GM12865 (cell line): ENCODE data around the gene CCT8L2.
"Not testable (repeated sequence)": the region's sequence is repeated elsewhere in the genome, so short reads cannot be mapped to it uniquely, and the experiment has no call there.

ENCODE experiments used
- DNase-seq: peaks from one replicate; pipeline ENCODE4 v3.0.0; 2010; ENCODE audit warnings: low read depth
- H3K4me3 ChIP-seq: 2 replicates; pipeline ENCODE4 v1.5.1; 2011; ENCODE audit warnings: mild to moderate bottlenecking, low read depth, low read length, control low read depth
- CTCF ChIP-seq: IDR thresholded peaks from 2 replicates; pipeline ENCODE4 v1.5.1; 2011; ENCODE audit warnings: low read length, control low read depth, low read depth, inconsistent platforms; ENCODE audit not compliant: insufficient read depth; ENCODE audit errors: missing control alignments

The CCT8L2 gene, protein sequence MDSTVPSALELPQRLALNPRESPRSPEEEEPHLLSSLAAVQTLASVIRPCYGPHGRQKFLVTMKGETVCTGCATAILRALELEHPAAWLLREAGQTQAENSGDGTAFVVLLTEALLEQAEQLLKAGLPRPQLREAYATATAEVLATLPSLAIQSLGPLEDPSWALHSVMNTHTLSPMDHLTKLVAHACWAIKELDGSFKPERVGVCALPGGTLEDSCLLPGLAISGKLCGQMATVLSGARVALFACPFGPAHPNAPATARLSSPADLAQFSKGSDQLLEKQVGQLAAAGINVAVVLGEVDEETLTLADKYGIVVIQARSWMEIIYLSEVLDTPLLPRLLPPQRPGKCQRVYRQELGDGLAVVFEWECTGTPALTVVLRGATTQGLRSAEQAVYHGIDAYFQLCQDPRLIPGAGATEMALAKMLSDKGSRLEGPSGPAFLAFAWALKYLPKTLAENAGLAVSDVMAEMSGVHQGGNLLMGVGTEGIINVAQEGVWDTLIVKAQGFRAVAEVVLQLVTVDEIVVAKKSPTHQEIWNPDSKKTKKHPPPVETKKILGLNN

DNA sequence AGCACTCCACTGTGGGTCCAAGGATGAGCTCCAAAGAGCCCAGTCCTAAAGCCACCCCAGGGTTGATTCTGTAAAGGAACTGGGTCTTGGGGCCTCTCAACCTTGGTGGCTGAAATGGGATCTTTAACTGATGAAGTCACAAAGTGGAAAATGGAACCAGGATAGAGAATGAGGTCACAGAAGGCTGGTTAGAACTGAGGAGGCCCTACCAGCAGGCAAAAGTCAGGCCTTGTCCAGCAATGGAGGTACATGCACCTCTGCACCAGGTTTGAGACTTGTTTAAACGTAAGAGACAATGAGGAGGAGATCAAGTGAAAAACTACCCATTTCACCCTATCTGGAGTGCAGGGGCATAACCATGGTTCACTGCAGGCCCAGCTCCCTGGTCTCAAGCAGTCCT is at the start of gene CCT8L2:
CCT8L2 (minus strand) TSS at position 101 of the 400 bp plus-strand sequence. CDS start 260 bp downstream, outside the sequence.
- H3K4me3 ChIP-seq, DNase-seq: not testable (repeated sequence)

DNA sequence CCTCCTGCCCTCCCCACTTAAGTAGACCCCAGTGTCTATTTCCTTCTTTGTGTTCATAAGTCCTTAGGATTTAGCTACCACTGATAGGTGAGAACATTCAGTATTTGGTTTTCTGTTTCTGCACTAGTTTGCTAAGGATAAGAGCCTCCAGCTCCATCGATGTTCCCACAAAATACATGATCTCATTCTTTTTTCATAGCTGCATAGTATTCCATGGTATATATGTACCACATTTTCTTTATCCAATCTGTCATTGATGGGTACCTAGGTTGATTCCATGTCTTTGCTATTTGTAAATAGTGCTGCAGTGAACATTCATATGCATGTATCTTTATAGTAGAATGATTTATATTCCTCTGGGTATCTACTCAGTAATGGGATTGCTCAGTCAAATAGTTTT is 42.8 kb upstream of the CCT8L2 start:
- DNase-seq = not testable (repeated sequence)

GRCh38 chr22:16634092-16634491 is 41.5 kb upstream of the CCT8L2 start:
- not testable (repeated sequence) for H3K4me3 ChIP-seq, DNase-seq

More for the DNA sequence above, 42.8 kb upstream of the CCT8L2 start:
- not testable (repeated sequence) for H3K4me3 ChIP-seq

DNA sequence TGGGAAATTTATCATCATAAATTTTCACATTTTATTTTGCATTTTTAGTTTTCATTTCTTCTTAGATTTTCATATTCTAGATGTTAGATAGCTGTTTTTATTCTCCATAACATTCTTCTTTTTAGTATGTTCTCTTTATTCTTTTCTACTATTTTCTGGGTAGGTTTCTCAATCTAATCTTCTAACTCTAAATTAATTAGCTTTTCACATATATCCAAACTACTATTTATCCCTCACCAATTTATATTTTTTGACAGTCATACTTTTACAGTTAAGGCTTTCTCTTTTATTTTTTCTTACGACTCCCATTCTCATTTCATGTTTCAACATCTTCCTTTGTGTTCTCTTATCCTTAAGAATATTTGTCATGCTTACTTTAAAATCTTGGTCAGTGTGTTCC is 35.9 kb upstream of the CCT8L2 start:
- not testable (repeated sequence) for DNase-seq, H3K4me3 ChIP-seq

GRCh38 chr22:16625018-16625417 is 32.4 kb upstream of the CCT8L2 start:
- not testable (repeated sequence) for H3K4me3 ChIP-seq, DNase-seq

DNA sequence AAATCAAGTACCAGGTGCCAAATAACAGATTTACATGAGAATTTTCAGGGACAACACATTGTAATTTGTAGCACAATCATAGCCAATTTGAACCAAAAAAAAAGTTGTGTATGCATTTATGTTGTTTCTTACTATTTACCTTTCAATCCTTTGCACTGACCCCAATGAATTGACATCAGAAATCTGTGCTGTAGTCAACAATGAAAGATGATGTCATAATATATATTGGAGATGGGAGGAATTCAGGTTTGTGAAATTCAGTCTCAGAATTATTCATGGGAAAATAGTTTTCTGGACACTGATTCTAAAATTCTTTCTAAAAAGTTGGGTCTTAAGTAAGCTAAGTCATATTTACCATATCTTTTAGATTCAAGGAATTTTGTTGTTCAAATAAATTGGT is 31.0 kb upstream of the CCT8L2 start:
- H3K4me3 ChIP-seq = not testable (repeated sequence)

GRCh38 chr22:16617516-16617915 is 24.9 kb upstream of the CCT8L2 start:
- not testable (repeated sequence) for H3K4me3 ChIP-seq, DNase-seq

More for the DNA sequence above, 31.0 kb upstream of the CCT8L2 start:
- DNase-seq = not testable (repeated sequence)

- not testable (repeated sequence) for DNase-seq
These were observed 23.9 kb upstream of the CCT8L2 start for GRCh38 chr22:16616390-16616938.

GRCh38 chr22:16615606-16616245 is 23.1 kb upstream of the CCT8L2 start:
- not testable (repeated sequence) for H3K4me3 ChIP-seq, DNase-seq

More at GRCh38 chr22:16616390-16616938, 23.9 kb upstream of the CCT8L2 start:
- not testable (repeated sequence) for H3K4me3 ChIP-seq

- no peak overlapping the region for H3K4me3 ChIP-seq
- DNase-seq = no peak
- no peak for TF ChIP-seq CTCF
These were observed 17.1 kb upstream of the CCT8L2 start for GRCh38 chr22:16609548-16610261.

DNA sequence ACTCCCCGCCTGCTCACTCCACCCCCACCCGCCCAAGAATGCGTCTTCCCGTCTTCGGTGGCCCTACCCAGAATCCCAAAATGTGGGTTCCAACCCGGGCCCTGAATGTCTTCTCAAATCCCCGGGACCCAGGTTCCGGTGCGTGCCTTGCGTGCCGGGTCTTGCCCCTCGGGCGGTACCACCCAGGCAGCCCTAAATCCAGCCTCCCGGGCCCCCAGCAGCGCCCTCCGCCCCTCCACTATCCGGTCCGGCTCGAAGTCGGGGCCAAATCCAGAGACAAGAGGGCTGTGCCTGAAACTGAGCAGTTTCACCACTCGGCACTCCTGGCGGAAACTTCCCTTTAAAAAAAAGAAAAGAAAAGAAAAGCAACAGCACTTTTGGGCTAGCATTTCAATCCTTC is 16.3 kb upstream of the CCT8L2 start:
- no peak for TF ChIP-seq CTCF
- no peak for DNase-seq
- no peak overlapping the region for H3K4me3 ChIP-seq

DNA sequence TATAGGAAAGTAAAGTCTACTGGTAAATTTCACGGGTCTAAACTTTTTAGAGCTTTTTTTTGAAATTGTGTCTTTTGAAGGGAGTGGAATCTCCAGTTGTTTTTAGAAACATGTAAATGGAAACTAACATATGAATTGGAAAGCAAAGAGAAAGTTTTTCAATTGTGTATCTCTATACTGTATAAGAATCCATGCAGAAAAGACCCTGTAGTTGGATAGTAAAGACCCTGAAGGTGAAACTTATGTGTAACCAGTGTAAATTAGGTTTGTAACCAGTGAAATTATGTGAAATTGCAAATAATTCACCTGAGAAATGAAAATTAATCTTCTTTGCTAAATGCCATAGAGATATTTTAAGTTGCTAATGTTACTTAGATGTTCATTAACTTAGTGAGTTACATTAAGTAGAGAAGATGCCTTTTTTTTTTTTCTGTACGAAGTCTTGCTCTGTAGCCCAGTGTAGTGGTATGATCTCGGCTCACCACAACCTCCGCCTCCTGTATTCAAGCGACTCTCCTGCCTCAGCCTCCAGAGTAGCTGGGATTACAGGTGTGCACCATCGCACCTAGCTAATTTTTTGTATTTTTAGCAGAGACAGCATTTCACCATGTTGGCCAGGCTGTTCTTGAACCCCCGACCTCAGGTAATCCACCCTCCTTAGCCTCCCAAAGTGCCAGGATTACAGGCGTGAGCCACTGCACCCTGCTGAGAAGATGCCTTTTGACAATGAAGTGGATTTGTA is 11.8 kb upstream of the CCT8L2 start:
- not testable (repeated sequence) for DNase-seq, H3K4me3 ChIP-seq

DNA sequence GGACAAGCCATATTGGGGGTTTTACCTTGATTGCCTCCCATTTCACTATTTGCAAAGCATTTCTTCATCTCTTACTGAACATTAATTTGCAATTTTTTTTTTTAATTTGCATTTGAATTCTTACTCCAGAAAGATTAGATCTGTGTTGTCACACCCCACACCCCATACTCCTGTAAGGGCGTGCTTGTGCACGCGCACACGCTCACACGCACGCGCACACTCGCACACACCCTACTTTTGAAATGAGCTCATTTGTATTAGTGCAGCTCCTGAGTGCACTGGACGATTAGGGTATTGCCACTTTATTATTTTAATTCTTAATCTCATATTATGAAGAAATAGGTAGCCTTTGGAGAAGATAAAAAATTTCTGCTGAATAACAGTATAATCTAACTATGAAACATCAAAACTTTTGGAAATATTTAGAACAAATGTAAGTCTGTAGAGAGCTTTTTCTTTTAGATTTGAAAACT is 11.2 kb upstream of the CCT8L2 start:
- DNase-seq, H3K4me3 ChIP-seq: not testable (repeated sequence)
